T-helper 22 cell (primary cell): Measurements from ENCODE around the gene GTF2I.
A peak's percentile ranks its signal among the peaks of the same experiment; 100 is the strongest.
"Not testable (repeated sequence)": the region's sequence is repeated elsewhere in the genome, so short reads cannot be mapped to it uniquely, and the experiment has no call there.

ENCODE experiments used
- DNase-seq: peaks from one replicate; pipeline ENCODE4 v3.0.0-alpha.2; 2020; ENCODE audit warnings: low read depth

Gene GTF2I

DNA sequence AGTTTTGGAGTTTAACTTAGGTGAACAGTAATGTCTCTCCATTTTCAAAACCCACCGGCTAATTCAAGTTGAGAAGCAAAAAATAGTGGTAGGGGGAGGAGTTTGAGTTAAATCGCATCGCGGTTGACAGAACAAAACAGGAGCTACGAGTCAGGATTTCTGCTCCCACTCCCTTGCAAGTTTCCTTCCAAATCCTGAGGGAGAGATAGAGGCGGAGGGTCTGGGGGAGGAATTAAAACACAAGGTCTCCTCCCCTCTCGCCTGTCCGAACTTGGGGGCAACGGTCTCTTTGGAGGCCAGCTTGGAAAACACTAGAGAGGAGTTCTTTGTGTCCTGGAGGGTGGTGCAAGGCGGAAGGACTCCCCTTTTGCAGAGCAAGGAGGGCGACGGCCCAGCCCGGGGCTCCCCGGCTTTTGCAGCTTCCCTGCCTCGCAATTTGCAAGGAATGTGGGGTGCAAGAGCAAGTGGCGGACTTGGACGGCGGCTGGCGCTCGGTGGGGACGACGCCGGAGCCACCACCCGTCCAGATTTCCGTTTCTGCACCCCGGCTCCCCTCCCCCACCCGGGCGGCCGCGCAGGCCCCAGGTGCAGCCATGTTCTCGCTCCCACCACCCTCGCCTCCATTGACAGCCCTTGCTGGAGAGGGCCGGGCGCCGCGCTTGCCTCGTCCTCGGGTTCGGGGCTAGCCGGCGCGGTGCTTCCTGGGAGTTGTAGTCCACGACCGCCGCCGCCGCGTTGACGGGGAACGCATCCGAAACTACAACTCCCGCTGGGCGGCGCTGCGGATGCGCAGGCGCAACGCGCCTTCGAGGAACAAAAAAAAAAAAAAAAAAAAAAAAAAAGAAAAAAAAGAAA is 454 bp upstream of the GTF2I start:
- peak; percentile 93 for DNase-seq

DNA sequence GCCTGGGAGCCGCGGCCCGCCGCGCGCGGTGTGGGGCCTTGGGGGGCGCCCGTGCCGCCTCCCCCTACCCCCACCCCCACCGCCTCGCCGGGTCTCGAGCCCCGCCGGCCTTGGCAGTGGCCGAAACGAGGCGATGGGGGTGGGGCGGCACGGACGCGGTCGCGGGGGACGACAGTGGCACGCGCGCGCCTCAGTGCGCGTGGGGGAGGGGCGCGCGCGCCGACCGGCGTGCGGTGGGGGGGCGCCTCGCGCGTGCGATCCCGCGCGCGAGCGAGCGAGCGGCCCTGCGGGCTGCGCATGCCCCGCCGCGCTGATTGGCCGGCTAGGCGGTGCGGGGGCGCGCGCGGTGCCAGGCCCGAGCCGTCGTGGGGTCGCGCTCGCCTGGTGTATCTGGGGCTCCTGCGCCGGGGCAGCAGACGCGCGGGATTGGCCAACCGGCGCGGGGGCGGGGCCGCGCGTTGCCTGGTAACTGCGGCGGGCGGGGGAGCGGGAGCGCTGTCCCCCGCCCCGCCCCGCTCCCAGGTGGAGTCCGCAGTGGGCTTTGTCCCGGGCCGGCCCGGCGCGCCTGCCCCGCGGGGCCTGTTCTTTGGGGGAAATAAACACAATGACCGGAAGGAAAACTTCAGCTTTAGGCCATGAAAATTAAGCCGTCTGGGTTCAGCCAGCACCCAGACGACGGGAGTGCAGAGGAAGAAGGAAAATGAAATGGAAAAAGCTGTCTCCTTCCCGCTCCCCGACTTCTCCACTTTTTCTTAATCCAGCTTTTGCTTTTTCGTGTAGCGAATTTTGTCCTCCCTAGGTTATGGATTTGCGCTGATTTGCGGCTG is 873 bp downstream of the GTF2I start:
- DNase-seq: peak; percentile 81

DNA sequence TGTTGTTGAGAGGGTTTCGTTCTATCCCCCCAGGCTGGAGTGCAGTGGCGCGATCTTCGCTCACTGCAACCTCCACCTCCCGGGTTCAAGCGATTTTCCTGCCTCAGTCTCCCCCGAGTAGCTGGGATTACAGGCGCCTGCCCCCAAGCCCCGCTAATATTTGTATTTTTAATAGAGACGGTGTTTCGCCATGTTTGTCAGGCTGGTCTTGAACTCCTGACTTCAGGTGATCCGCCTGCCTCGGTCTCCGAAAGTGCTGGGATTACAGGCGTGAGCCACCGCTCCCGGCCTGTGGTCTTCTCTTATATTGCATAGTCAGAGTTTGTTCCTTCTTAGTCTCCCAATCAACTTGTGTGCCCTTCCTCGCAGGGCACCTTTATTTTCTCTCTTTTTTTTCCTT is 2.7 kb downstream of the GTF2I start:
- not testable (repeated sequence) for DNase-seq

DNA sequence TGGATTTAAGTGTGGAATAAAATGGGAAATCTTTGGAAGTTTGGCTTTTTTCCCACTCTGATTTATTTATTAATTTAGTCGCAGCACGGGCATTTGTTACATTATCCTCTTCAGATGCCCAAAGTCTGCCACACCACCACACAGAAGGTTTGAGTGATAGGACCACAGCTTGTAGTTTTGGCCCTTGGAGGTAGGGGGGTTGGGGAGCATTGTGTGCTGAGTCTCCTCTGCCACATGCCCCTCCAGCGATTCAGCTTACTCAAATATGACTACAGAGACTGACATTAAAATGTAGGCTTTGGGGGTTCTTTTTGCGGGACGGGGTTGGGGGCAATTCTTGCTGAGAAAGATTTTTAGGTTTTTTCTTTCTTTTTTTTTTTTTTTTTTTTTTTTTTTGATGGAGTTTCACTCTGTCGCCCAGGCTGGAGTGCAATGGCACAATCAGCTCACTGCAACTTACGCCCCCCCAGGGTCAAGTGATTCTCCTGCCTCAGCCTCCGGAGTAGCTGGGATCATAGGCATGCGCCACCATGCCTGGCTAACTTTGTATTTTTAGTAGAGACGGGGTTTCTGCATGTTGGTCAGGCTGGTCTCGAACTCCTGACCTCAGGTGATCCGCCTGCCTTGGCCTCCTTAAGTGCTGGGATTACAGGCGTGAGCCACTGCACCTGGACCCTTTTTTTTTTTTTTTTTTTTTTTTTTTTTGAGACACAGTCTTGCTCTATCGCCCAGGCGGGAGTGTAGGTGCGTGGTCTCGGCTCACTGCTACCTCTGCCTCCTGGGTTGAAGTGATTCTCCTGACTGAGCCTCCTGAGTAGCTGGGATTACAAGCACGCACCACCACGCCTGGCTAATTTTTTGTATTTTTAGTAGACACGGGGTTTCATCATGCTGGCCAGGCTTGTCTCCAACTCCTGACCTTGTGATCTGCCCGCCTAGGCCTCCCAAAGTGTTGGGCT is 4.6 kb downstream of the GTF2I start:
- not testable (repeated sequence) for DNase-seq

DNA sequence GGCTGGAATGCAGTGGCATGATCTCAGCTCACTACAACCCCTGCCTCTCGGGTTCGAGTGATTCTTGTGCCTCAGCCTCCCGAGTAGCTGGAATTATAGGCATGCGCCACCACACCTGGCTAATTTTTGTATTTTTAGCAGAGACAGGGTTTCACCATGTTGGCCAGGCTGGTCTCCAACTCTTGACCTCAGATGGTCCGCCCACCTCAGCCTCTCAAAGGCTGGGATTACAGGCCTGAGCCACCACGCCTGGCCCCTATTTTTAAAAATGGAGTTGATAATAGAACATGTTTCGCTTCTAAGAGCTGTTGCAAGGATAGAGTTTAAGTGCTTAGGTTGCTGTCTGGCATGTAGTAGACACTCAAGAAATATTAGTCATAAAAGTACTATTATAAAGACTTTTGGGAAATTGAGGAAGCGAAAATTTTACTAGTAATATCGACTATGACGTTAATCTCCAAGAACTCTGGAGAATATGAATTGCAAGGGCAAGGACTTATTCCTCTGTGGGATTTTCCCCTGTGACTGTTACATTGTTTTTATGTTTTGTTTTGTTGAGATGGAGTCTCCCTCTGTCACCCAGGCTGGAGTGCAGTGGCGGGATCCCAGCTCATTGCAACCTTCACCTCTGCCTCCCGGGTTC is 7.9 kb downstream of the GTF2I start:
- DNase-seq: no peak

DNA sequence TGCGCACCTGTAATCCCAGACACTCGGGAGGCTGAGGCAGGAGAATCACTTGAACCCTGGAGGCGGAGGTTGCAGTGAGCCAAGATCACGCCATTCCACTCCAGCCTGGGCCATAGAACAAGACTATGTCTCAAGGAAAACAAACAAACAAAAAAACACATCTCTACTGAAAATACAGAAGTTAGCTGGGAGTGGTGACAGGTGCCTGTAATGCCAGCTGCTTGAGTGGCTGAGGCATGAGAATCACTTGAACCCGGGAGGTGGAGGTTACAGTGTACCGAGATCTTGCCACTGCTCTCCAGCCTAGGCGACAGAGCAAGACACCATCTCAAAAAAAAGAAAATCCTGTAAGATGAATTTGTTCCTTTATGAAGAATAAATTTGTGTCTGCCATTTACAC is 9.5 kb downstream of the GTF2I start:
- not testable (repeated sequence) for DNase-seq

DNA sequence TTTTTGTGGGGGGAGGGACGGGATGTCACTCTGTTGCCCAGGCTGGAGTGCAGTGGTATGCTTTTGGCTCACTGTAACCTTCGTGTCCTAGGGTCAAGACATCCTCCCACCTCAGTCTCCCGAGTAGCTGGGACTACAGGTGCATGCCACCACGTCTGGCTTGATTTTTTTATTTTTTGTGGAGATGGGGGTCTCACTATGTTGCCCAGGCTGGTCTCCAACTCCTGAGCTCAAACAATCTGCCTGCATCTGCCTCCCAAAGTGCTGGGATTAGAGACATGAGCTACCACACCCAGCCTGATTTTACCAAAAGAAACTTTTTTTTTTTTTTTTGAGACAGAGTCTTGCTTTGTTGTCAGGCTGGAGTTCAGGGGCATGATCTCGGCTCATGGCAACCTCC is 10.0 kb downstream of the GTF2I start:
- not testable (repeated sequence) for DNase-seq

DNA sequence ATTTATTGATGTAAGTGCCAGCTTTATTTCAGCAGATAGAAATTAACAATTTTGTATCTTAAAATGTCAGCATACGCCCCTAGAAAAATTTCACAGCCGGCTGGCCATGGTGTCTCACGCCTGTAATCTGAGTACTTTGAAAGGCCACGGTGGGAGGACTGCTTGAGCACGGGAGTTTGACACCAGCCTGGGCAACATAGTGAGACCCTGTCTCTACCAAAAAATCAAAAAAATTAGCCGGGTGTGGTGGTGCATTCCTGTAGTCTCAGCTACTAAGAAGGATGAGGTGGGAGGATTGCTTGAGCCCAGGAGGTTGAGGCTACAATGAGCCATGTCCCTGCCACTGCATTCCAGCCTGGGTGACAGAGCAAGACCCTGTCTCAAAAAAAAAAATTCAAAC is 14.1 kb downstream of the GTF2I start:
- no peak for DNase-seq

DNA sequence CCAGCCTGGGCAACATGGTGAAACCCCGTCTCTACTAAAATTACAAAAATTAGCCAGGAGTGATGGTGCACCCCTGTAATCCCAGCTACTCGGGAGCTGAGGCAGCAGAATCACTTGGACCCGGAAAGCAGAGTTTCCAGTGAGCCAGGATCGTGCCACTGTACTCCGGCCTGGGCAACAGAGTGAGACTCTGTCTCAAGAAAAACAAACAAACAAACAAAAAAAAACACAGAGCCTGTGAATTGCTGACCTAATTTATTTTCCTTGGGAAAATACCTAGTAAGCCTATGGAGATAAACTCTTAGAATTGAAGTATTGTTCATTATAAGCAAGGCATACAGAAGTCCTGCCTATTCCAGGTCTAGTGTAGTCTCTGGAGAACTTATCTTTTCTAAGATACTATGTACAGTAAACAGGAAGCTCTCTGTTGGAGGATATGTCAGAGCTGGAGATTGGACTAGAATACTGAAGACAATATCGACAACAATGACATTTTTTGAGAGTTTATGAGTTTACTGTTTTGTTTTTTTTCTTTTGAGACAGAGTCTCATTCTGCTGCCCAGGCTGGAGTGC is 14.9 kb downstream of the GTF2I start:
- no peak for DNase-seq

DNA sequence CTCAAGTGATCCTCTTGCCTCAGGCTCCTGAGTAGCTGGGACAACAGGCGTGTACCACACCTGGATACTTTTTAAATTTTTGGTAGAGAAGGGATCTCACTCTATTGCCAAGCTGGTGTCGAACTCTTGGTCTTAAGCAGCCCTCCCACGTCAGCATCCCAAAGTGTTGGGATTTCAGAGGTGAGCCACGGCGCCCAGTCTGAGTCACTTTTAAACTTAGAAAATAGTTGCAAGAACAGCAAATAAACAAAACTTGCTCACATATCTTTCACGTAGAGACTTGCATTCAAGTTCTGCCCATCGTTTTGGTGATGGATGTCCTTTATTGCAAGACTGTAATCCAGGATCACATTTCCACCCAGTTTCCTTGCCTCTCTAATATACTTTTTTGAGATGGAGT is 16.6 kb downstream of the GTF2I start:
- no peak for DNase-seq

DNA sequence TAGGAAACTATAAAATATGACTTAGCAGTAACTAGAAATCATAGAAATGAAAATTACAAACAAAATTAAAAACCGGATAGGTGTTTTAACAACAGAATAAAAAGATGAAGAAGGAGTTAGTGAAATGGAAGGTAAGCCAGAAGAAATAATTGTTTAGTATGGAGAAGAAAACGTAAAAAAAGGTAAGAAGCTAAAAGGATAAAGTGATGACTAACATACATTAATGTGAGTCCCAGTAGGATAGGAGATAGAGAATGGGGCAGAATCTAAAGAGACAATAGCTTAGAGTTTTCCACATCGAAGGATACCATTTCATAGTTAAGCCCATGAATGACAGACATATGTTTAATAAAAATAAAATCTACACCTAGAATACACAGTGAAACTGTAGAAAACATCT is 25.3 kb downstream of the GTF2I start:
- no peak for DNase-seq

DNA sequence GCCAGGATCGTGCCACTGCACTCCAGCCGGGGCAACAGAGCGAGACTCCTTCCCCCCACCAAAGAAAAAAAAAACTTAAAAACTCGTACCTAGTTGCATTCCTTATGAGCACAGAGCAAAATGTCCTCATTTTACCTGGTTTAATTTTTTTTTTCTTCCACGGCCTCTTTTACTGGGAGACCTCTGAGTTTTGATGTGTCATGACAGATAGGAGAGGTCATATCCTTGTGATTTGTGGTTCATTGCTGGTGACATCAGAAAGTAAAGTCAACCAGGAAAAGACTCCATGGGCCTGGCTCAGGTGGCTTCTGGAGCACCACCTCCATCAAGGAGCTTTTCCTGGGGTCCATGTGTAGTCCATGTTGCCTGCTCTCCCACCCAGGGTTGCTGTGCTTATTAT is 26.3 kb downstream of the GTF2I start:
- DNase-seq: no peak

DNA sequence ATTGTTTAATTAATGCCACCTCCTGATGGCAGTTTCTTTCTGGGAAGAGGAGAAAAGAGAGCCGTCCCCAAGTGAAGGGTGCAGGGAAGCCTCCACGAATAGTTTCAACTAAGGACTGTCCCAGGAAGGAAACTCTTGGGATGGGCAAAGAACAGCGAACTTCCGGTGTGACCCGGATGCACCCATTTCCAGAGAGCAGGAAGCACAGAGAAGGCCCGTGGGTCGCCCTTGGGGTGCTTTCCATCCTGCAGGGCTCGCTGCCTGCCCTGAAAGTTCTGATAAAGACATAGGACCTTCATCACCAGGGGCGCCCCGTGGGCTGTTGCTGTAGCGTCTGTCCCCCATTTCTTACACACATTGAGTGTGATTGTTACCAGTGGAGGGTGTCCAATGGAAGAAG is 27.0 kb downstream of the GTF2I start:
- DNase-seq: no peak

DNA sequence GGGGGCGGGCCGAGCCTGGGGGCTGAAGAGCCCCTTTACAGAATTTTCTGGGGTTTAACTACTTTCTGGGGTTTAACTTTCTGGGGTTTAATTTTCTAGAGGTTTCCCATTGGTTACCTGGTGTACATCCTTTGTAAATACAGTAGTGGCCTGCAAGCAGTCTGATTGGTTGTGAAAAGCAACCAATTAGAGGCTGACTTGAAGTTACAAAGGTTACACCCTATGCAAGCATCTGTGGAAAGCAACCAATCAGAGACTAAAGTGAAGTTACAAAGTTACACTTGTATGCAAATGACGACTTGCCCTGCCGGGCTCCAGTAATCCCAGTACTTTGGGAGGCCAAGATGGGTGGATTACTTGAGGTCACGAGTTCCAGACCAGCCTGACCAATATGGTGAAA is 27.4 kb downstream of the GTF2I start:
- no peak for DNase-seq

DNA sequence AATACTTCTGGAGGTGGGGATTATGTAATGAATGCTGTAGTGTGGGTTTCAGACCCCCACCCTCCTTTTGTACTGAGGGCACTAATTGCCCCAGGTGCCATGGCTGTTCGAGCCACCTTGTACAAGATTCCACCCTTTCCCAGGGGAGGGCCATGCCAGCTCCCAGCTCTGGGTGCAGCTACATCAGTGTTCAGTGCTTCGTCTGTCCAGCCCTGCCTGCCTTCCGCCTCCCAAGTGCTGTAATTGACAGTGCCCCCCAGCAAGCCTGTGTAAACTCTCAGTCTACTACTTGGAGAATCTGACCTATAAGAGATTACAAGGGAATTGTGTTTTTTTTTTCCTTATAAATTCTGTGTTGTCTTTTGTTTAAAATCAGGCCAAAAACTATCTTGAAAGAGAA is 33.0 kb downstream of the GTF2I start:
- no peak for DNase-seq

DNA sequence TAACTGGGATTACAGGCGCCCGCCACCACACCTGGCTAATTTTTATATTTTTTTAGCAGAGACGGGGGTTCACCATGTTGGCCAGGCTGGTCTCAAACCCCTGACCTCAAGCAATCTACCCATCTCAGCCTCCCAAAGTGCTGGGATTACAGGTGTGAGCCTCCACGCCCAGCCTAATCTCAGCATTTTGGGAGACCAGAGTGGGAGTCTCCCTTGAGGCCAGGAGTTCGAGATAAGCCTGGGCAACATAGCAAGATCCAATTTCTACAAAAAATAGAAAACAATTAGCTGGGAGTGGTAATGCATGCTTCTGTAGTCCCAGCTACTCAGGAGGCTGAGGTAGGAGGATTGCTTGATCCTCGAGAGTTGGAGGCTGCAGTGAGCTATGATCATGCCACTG is 46.9 kb downstream of the GTF2I start:
- not testable (repeated sequence) for DNase-seq

DNA sequence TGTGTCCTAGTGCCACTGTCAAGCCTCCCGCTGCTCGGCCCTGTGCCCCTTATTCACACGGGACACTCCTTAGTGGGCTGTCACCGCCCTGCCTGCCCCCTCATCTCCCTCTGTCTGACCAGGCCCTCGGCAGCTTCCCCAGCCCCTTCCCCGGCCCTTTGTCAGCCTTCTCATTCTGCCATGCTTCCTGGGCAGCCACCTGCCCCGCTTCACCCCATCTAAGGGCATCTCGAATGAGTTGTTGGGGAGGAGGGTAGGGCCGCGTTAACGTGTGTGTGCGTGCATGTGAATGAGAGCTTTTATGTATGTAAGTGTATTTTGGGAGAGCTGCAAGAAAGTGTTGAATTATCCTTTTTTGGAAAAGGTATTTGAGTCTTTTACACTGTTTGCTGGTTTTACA is 49.7 kb downstream of the GTF2I start:
- no peak for DNase-seq

DNA sequence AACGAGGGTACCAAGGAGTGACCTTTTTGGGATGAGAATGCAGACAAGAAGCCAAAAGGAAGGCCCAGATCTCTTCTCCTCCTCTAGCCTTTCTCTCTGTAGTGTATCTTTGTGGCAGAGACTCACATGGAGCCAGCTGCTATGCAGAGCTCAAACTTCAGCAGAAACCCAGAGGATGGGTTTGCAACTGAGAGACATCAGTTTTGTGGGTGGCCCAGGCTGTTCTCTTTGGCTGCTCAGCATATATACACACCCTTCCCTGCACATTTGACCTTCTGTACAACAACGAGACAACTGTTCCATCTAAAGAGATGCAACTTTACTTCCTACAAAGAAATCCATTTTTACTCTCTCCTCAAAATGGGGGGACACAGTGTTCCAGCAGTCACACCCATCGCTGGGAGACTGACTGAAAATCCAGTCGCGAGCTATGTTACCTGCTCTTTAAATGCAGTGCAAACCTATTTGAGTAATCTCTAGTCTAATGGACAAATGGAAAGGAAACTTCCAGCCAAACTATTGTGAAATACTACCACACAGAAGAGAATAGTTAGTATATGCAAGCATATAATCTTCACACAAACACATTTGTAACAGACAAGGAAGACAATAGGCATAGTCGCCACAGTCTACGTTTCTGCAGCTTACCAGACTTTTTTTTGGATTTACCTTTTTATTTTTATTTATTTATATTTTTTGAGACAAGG is 51.2 kb downstream of the GTF2I start:
- DNase-seq: no peak

DNA sequence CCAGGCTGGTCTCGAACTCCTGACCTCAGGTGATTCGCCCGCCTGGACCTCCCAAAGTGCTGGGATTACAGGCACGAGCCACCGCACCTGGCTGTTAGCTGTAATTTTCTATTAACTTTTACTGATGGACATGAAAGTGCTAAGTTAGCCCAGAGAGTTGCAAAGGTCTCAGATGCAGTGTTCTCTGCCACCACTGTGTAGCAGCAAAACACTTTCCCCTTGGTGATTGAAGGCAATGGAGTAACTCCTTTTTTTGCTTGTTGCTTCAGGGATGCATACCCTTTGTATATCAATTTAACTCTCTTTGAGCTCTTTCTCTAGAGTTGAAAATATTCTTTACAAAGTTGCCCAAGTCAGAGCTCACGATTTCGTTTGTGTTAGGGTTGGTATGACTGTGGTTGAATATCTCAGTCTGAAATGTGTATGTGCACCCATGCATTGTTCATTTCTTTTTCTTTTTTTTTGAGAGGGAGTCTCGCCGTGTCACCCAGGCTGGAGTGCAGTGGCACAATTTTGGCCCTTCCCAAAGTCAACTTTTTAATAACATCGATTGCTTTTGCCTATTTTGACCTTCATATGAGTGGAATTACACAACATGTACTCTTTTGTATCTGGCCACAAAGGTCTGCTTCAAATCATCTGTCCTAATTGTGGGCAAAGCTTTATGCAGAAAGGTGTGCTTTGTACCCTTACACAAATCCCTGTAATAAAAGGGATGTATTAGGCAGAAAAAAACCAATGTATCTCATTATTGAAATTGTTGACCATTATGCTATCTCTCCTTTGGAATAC is 52.6 kb downstream of the GTF2I start:
- DNase-seq: no peak

DNA sequence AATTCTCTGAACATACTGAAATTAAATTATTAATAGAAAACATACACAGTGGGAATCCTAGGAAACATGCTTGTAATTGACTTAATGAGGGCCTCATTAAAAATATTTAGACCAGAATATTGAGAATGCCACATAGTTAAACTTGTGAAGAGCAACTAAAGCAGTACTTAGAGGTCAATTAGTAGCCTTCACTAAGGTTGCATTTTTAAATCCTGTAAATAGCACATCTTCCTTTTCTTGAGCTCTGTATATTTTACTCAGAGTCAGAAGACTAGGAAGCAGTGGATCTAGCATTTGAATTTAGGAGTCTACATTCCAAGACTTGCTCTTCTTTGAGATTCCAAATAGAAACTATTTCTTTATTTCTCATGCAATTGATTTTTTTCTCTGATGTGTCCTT is 56.0 kb downstream of the GTF2I start:
- DNase-seq: no peak
